Esophagus muscularis mucosa (tissue), 4 donors: ENCODE measurements around the gene PCGF1. TPM values are rescaled to one million over a fixed set of nuclear protein-coding genes. Genes with fewer than 3 reads are reported as not detected.
"Not testable (repeated sequence)": the region's sequence is repeated elsewhere in the genome, so short reads cannot be mapped to it uniquely, and the experiment has no call there.

Source experiments
- DNase-seq: peaks from one replicate; pipeline ENCODE4 v3.0.0-alpha.2; 2017; ENCODE audit errors: extremely low spot score
- H3K27ac ChIP-seq, 4 donors: fragments of 200-600 bp; sonication (generic); replicated peaks in 1 of 4; 1 replicate in 3 of 4; 2 replicates in 1 of 4; pipeline ENCODE4 v1.5.1; 2016 to 2019; ENCODE audit warnings: mild to moderate bottlenecking in 1 of 4
- H3K27me3 ChIP-seq, 4 donors: fragments of 200-600 bp; sonication (generic); one replicate each; pipeline versions ENCODE4 v1.5.1 to v1.6.0; 2016 to 2019
- H3K36me3 ChIP-seq, 4 donors: fragments of 200-600 bp; sonication (generic); one replicate each; pipeline ENCODE4 v1.5.1; 2016 to 2019
- H3K4me1 ChIP-seq, 4 donors: fragments of 200-600 bp; sonication (generic); one replicate each; pipeline ENCODE4 v1.5.1; 2016 to 2019
- H3K4me3 ChIP-seq, 4 donors: fragments of 200-600 bp; sonication (generic); 1 replicate in 2 of 4; 2 replicates in 2 of 4; pipeline ENCODE4 v1.5.1; 2016 to 2019; ENCODE audit warnings: mild to moderate bottlenecking in 4 of 4, moderate library complexity in 1 of 4
- H3K9me3 ChIP-seq, 4 donors: fragments of 200-600 bp; sonication (generic); 1 replicate in 3 of 4; 2 replicates in 1 of 4; pipeline ENCODE4 v1.5.1; 2016 to 2019
- CTCF ChIP-seq, 3 experiments: fragments of 200-600 bp in 2 of 3; fragments of 450-650 bp in 1 of 3; sonication (generic) in 2 of 3; IDR thresholded peaks; one replicate each; pipeline ENCODE4 v1.5.1; 2017 to 2019; ENCODE audit warnings: antibody characterized with exemption in 3 of 3, mild to moderate bottlenecking in 2 of 3, moderate library complexity in 1 of 3
- EP300 ChIP-seq: sonication (generic); formaldehyde crosslinking; IDR thresholded peaks from one replicate; pipeline ENCODE4 v1.6.1; 2017; ENCODE audit warnings: antibody characterized with exemption
- POLR2A ChIP-seq: fragments of 450-650 bp; IDR thresholded peaks from one replicate; pipeline ENCODE4 v1.6.1; 2017; ENCODE audit warnings: antibody characterized with exemption, moderate library complexity, mild to moderate bottlenecking, low read depth
- POLR2AphosphoS5 ChIP-seq, 2 donors: sonication (generic); formaldehyde crosslinking; IDR thresholded peaks; one replicate each; pipeline ENCODE4 v1.6.1; 2017; ENCODE audit warnings: antibody characterized with exemption in 2 of 2
- WGBS: methylation state at CpG from one replicate; pipeline ENCODE4 v1.1.5; 2018; 5-methylcytosine and 5-hydroxymethylcytosine counted together
- intact Hi-C: fragments of 100-400 bp; cut with DNase I; formaldehyde crosslinking; loops from one replicate; pipeline ENCODE4 v1.15.1; 2023
- total RNA-seq, 4 donors: library from RNA; depleted of rRNA; stranded (reverse); fragments of >200 nt; gene quantifications; one replicate each; pipeline versions ENCODE4 v1.1.0 to v1.2.1, GENCODE V29; 2016

The PCGF1 gene
- total RNA-seq, 4 donors from 2014 or later = 11.3 to 14.1 (median 12.7) TPM

GRCh38 chr2:74459503-74460118 is 47.9 kb downstream of the PCGF1 start:
- intact Hi-C loops, H3K27ac ChIP-seq, DNase-seq, H3K27me3 ChIP-seq, H3K9me3 ChIP-seq: not testable (repeated sequence)
- Histone ChIP-seq H3K4me3 (peak overlapping the region in 1 of 4 donors; percentile 85), H3K4me1 (peaks cover 40 to 55% (median 53%) of the 10 kb centered on the region in 4 donors), H3K36me3 (peaks cover 14 to 26% (median 23%) of the 10 kb centered on the region in 4 donors)
- 80% methylated on average over 13 of the region's 13 CpGs for WGBS
- peak in 1 of 2 donors; percentile 22 for TF ChIP-seq POLR2AphosphoS5 (IDR thresholded peaks at IDR 0.05)

- H3K4me1 ChIP-seq = peaks cover 34 to 50% (median 49%) of the 10 kb centered on the region in 4 donors
- no peaks in the 10 kb centered on the region for H3K9me3 ChIP-seq
- WGBS = 8% methylated on average over 10 of the region's 10 CpGs
- intact Hi-C loops = no loop called here
- no peak for DNase-seq
- H3K36me3 ChIP-seq = peaks cover 14 to 26% (median 23%) of the 10 kb centered on the region in 4 donors
- H3K27ac ChIP-seq = peak overlapping the region; percentile 79 to 98 (median 87)
- TF ChIP-seq POLR2A = no peak
- TF ChIP-seq POLR2AphosphoS5 (IDR thresholded peaks at IDR 0.05) = no peak
- no peak for TF ChIP-seq EP300
- no peak for TF ChIP-seq CTCF (IDR thresholded peaks at IDR 0.05)
- H3K27me3 ChIP-seq = no peaks in the 10 kb centered on the region
- peak overlapping the region; percentile 68 to 85 (median 74) for H3K4me3 ChIP-seq
These were observed 48.5 kb downstream of the PCGF1 start for GRCh38 chr2:74458938-74459363.

- peaks cover 14 to 26% (median 23%) of the 10 kb centered on the region in 4 donors for H3K36me3 ChIP-seq
- no peaks in the 10 kb centered on the region for H3K9me3 ChIP-seq
- peak; percentile 100 for DNase-seq
- H3K27ac ChIP-seq = peak within 1 kb of the TSS; percentile 91 to 98 (median 96)
- 2% methylated on average over 9 of the region's 38 CpGs for WGBS
- peaks cover 32 to 44% (median 43%) of the 10 kb centered on the region in 4 donors for H3K4me1 ChIP-seq
- TF ChIP-seq POLR2A (no peak), POLR2AphosphoS5 (IDR thresholded peaks at IDR 0.05) (peak; percentile 87 to 92), CTCF (IDR thresholded peaks at IDR 0.05) (peak in 1 of 3 experiments; percentile 42), EP300 (no peak)
- H3K27me3 ChIP-seq = no peaks in the 10 kb centered on the region
- intact Hi-C loops = no loop called here
- H3K4me3 ChIP-seq = peak within 1 kb of the TSS; percentile 68 to 85 (median 74)
These were observed 49.2 kb downstream of the PCGF1 start, which contains the start of gene WBP1 for GRCh38 chr2:74458132-74458937. TSS of gene WBP1 (plus strand) at chr2:74458438. CDS start at chr2:74458603, 165 bp downstream.

GRCh38 chr2:74457549-74458131 is 49.9 kb downstream of the PCGF1 start:
- Histone ChIP-seq H3K27me3 (no peaks in the 10 kb centered on the region), H3K27ac (peak overlapping the region; percentile 91 to 98 (median 96)), H3K9me3 (no peaks in the 10 kb centered on the region), H3K4me1 (peaks cover 32 to 43% (median 41%) of the 10 kb centered on the region in 4 donors), H3K36me3 (peaks cover 10 to 20% (median 18%) of the 10 kb centered on the region in 4 donors), H3K4me3 (peak overlapping the region; percentile 68 to 85 (median 74))
- WGBS = 0% methylated on average over 10 of the region's 46 CpGs
- peak; percentile 93 for DNase-seq
- intact Hi-C loops = no loop called here
- TF ChIP-seq POLR2AphosphoS5 (IDR thresholded peaks at IDR 0.05) (peak in 1 of 2 donors; percentile 96), EP300 (no peak), POLR2A (peak; percentile 58)

GRCh38 chr2:74457129-74457548 is 50.4 kb downstream of the PCGF1 start:
- WGBS = under 1% methylated on average over 17 of the region's 27 CpGs
- intact Hi-C loops = no loop called here

More at GRCh38 chr2:74457129-74457548, 50.4 kb downstream of the PCGF1 start:
- no peaks in the 10 kb centered on the region for H3K27me3 ChIP-seq
- H3K9me3 ChIP-seq = no peaks in the 10 kb centered on the region
- peaks cover 32 to 43% (median 41%) of the 10 kb centered on the region in 4 donors for H3K4me1 ChIP-seq
- peak overlapping the region; percentile 68 to 85 (median 74) for H3K4me3 ChIP-seq
- no peak for TF ChIP-seq CTCF (IDR thresholded peaks at IDR 0.05)
- TF ChIP-seq EP300 = no peak
- no peak for TF ChIP-seq POLR2A
- TF ChIP-seq POLR2AphosphoS5 (IDR thresholded peaks at IDR 0.05) = no peak
- H3K36me3 ChIP-seq = peaks cover 5 to 15% (median 13%) of the 10 kb centered on the region in 4 donors
- H3K27ac ChIP-seq = peak overlapping the region; percentile 91 to 98 (median 96)
- no peak for DNase-seq

Other genes with a start within 250 kb of the PCGF1 start
- 1 to 10 TPM in 3 of 4 donors, under 1 TPM in 1; 0.50 to 1.8 (median 1.4) TPM for gene SLC4A5, start 164.3 kb downstream of the PCGF1 start, total RNA-seq
- gene DCTN1, start 127.4 kb downstream of the PCGF1 start, total RNA-seq = 100 to 1,000 TPM; 136 to 188 (median 162) TPM
- 1 to 10 TPM in 3 of 4 donors, under 1 TPM in 1; 0.66 to 4.6 (median 3.2) TPM for gene C2orf81, start 86.1 kb downstream of the PCGF1 start, total RNA-seq
- gene WDR54, start 86.0 kb downstream of the PCGF1 start, total RNA-seq = 10 to 100 TPM in 2 of 4 donors, 1 to 10 TPM in 2; 7.6 to 14.6 (median 11.9) TPM
- gene RTKN, start 65.8 kb downstream of the PCGF1 start, total RNA-seq = 10 to 100 TPM in 2 of 4 donors, 1 to 10 TPM in 2; 8.4 to 14.1 (median 11.3) TPM
- gene INO80B, start 52.6 kb downstream of the PCGF1 start, total RNA-seq = 10 to 100 TPM in 3 of 4 donors, 1 to 10 TPM in 1; 8.7 to 16.6 (median 10.6) TPM
- gene WBP1, start 49.3 kb downstream of the PCGF1 start, total RNA-seq = 10 to 100 TPM; 40.0 to 56.4 (median 47.2) TPM
- 10 to 100 TPM; 20.8 to 38.7 (median 28.3) TPM for gene MOGS, start 42.3 kb downstream of the PCGF1 start, total RNA-seq
- gene MRPL53, start 35.0 kb downstream of the PCGF1 start, total RNA-seq = 10 to 100 TPM; 15.4 to 40.4 (median 38.8) TPM
- gene CCDC142, start 24.7 kb downstream of the PCGF1 start, total RNA-seq = 10 to 100 TPM in 3 of 4 donors, 1 to 10 TPM in 1; 9.6 to 27.8 (median 19.2) TPM
- gene TTC31, start 24.6 kb downstream of the PCGF1 start, total RNA-seq = 10 to 100 TPM; 17.4 to 23.0 (median 20.6) TPM
- gene LBX2, start 8.1 kb downstream of the PCGF1 start, total RNA-seq = 1 to 10 TPM in 1 of 4 donors, under 1 TPM in 3; 0.32 to 1.7 (median 0.84) TPM
- under 1 TPM in 3 of 4 donors, not detected in 1; 0.42 to 0.99 (median 0.84) TPM for gene TLX2, start 6.8 kb upstream of the PCGF1 start, total RNA-seq
- not detected for gene DQX1, start 18.5 kb upstream of the PCGF1 start, total RNA-seq
- 10 to 100 TPM; 83.6 to 95.1 (median 89.6) TPM for gene AUP1, start 22.0 kb upstream of the PCGF1 start, total RNA-seq
- 10 to 100 TPM; 29.7 to 37.9 (median 31.9) TPM for gene HTRA2, start 22.2 kb upstream of the PCGF1 start, total RNA-seq
- 1 to 10 TPM; 7.1 to 8.6 (median 7.7) TPM for gene LOXL3, start 46.2 kb upstream of the PCGF1 start, total RNA-seq
- gene DOK1, start 47.0 kb upstream of the PCGF1 start, total RNA-seq = 10 to 100 TPM; 11.9 to 26.5 (median 19.3) TPM
- under 1 TPM in 2 of 4 donors, not detected in 2; 0.17 to 0.42 TPM for gene M1AP, start 140.6 kb upstream of the PCGF1 start, total RNA-seq
- 1 to 10 TPM; 2.8 to 5.5 (median 5.3) TPM for gene SEMA4F, start 146.6 kb upstream of the PCGF1 start, total RNA-seq